ENCODE measurements around the gene ZHX3. TPM values are rescaled to one million over a fixed set of nuclear protein-coding genes. Genes with fewer than 3 reads are reported as not detected.
"Not testable (repeated sequence)": the region's sequence is repeated elsewhere in the genome, so short reads cannot be mapped to it uniquely, and the experiment has no call there.

Gene ZHX3
- total RNA-seq, 4 donors from 2014 or later, result 47.1 to 58.6 (median 50.7) TPM

DNA sequence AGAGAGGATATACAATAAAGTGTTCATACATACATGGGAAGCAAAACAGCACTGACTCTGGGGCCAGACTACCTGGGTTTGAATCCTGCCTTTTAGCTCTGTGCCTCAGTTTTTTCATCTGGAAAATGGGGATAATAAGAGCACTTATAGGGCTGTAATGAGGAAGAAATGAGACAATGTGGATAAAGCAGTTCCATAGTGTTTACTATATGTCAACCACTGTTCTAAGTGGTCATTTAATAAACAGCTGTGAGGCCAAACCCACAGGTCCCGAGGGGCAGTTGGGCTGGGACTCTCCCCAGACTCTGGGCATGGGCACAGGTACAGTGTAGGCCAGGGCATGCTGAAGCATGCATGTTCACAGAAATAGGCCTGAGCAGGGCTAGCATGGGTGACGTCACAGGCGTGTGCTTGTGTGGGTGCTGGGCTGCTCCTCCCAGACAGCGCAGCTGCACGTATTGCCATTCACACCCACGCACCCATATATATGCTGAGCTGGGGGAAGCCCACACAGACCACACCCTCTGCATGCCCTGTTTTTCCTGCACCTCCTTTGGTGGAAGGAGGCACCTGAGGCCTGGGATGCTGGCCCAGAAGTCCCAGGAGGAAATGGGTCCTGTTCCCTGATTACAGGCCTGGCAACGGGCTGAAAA, 183.7 kb downstream of the ZHX3 start:
- H3K27me3 ChIP-seq, result no peaks in the 10 kb centered on the region
- no peak for DNase-seq (ENCODE audit: low spot score in 2 of 2)
- H3K4me3 ChIP-seq, result no peak overlapping the region
- no peaks in the 10 kb centered on the region for H3K9me3 ChIP-seq
- no peaks in the 10 kb centered on the region for H3K36me3 ChIP-seq
- H3K27ac ChIP-seq, result no peak overlapping the region
- 60 to 71% methylated on average over 7 of the region's 7 CpGs for WGBS, 2 donors
- TF ChIP-seq EP300 (IDR thresholded peaks at IDR 0.05) (no peak), POLR2A (IDR thresholded peaks at IDR 0.05) (no peak)
- TF ChIP-seq, protein P1, sequence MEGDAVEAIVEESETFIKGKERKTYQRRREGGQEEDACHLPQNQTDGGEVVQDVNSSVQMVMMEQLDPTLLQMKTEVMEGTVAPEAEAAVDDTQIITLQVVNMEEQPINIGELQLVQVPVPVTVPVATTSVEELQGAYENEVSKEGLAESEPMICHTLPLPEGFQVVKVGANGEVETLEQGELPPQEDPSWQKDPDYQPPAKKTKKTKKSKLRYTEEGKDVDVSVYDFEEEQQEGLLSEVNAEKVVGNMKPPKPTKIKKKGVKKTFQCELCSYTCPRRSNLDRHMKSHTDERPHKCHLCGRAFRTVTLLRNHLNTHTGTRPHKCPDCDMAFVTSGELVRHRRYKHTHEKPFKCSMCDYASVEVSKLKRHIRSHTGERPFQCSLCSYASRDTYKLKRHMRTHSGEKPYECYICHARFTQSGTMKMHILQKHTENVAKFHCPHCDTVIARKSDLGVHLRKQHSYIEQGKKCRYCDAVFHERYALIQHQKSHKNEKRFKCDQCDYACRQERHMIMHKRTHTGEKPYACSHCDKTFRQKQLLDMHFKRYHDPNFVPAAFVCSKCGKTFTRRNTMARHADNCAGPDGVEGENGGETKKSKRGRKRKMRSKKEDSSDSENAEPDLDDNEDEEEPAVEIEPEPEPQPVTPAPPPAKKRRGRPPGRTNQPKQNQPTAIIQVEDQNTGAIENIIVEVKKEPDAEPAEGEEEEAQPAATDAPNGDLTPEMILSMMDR (IDR thresholded peaks at IDR 0.05), result no peak
- H3K4me1 ChIP-seq, result peaks cover 0 to 25% (median 3%) of the 10 kb centered on the region in 4 donors

DNA sequence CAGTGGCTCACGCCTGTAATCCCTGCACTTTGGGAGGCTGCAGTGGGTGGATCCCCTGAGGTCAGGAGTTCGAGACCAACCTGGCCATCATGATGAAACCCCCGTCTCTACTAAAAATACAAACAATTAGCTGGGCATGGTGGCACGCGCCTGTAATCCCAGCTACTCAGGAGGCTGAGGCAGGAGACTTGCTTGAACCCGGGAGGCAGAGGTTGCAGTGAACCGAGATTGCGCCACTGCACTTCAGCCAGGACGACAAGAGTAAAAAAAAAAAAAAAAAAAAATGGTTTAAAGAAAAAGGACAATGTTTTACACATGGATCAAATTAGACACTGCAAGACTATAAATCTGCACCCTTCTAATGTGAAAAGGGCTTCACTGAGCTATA, 185.1 kb downstream of the ZHX3 start:
- H3K4me1 ChIP-seq, result peaks cover 0 to 17% (median 0%) of the 10 kb centered on the region in 4 donors
- not testable (repeated sequence) for H3K4me3 ChIP-seq; H3K27ac ChIP-seq; DNase-seq (ENCODE audit: low spot score in 2 of 2); H3K9me3 ChIP-seq; H3K36me3 ChIP-seq; H3K27me3 ChIP-seq
- 85% methylated on average over 9 of the region's 9 CpGs for WGBS, 2 donors

DNA sequence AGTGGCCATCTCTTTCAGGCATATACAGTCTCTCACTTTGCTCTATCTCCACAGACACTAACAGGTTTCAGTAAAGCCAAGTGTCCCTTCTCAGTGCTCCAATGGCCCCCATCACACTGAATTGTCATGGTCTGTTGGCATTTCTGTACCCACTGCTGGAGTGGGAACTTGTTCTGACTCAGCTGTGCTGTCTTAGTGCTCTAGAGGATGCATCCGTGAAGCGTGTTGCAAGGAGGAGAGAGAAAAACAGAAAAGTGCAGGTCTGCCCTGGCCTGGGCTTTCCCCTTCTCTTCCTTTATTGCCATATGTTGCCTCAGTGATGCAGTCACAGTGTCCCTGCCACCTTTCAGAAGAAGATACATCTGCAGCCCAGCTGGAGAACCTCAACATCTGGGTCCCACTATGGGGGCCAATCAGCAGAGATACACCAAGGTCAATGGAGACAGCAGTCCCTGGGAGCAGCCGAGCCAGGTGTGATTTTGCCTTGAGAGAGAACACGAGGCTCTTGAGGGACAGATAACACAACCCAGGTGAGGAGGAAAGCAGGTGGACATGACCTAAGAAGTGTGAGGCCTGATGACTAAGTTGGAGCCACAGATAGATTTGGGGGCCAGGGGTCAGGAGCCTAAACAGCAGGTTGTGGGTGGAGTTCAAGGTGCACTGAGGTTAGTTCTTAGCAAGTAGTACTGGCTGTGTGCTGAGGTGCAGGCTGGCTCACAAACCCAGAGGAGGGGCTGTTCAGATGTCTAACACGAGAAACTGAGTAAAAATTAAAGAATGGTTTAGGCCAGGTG, 185.7 kb downstream of the ZHX3 start:
- Histone ChIP-seq H3K4me1 (peaks cover 0 to 19% (median 0%) of the 10 kb centered on the region in 4 donors), H3K27me3 (no peaks in the 10 kb centered on the region), H3K36me3 (peaks cover 0 to under 1% (median 0%) of the 10 kb centered on the region in 3 donors), H3K4me3 (no peak overlapping the region), H3K27ac (no peak overlapping the region), H3K9me3 (no peaks in the 10 kb centered on the region)
- 81 to 88% methylated on average over 5 of the region's 5 CpGs for WGBS, 2 donors
- TF ChIP-seq EP300 (IDR thresholded peaks at IDR 0.05) (no peak), POLR2A (IDR thresholded peaks at IDR 0.05) (no peak)
- TF ChIP-seq, protein P1 (IDR thresholded peaks at IDR 0.05), result no peak
- DNase-seq (ENCODE audit: low spot score in 2 of 2), result no peak

Small RNAs within 50 kb of the gene (small RNA-seq; reads per million reads assigned to genes)
- gene AL022394.1, result not detected
- gene MIR6871, result not detected
- gene RN7SL615P, result not detected

Other genes starting within 250 kb of the ZHX3 start
- 100 to 1,000 TPM; 127 to 165 (median 144) TPM for gene PLCG1, start 180.2 kb downstream of the ZHX3 start, total RNA-seq
- gene LPIN3, start 23.1 kb upstream of the ZHX3 start, total RNA-seq, result 10 to 100 TPM; 24.5 to 64.8 (median 36.5) TPM
- gene EMILIN3, start 49.1 kb upstream of the ZHX3 start, total RNA-seq, result 10 to 100 TPM in 3 of 4 donors, 1 to 10 TPM in 1; 1.8 to 84.6 (median 32.9) TPM